OCI-LY7 (cell line): ENCODE results near the gene COL8A1. TPM values are rescaled to one million over a fixed set of nuclear protein-coding genes. Genes with fewer than 3 reads are reported as not detected.

Experiments used
- BruUV-seq: library from RNA; stranded (reverse); fragments of 400-500 nt; replicated peaks from 2 replicates; lab custom pipeline; 2021; lab: Mats Ljungman, UMichigan
- CTCF ChIA-PET: fragments of 300-600 bp; sonication (Branson Sonifier 250); formaldehyde crosslinking; loops from one replicate; lab custom pipeline; 2022; ENCODE audit warnings: antibody characterized with exemption; ENCODE audit not compliant: unreplicated experiment; lab: Charles Lee
- POLR2A ChIA-PET: fragments of 300-600 bp; sonication (Branson Sonifier 250); formaldehyde crosslinking; loops from one replicate; lab custom pipeline; 2022; ENCODE audit warnings: antibody characterized with exemption; lab: Charles Lee
- DNase-seq: peaks from one replicate; pipeline ENCODE4 v3.0.0-alpha.2; 2015; ENCODE audit warnings: low spot score
- H2AFZ ChIP-seq: fragments of 200-600 bp; sonication (generic), shearing (Covaris generic); 2 replicates; pipeline ENCODE4 v1.6.1; 2014; ENCODE audit warnings: mild to moderate bottlenecking, antibody characterized with exemption, low read length, moderate library complexity
- H3K27ac ChIP-seq: fragments of 200-600 bp; sonication (generic); 2 replicates; pipeline ENCODE4 v1.5.1; 2014; ENCODE audit warnings: mixed run types, low read depth, mild to moderate bottlenecking, moderate library complexity, low read length, inconsistent platforms; ENCODE audit not compliant: poor library complexity, severe bottlenecking
- H3K36me3 ChIP-seq: fragments of 200-600 bp; sonication (generic); 2 replicates; pipeline ENCODE4 v1.6.1; 2014; ENCODE audit warnings: mild to moderate bottlenecking, antibody characterized with exemption, low read length, moderate library complexity, mixed read lengths; ENCODE audit not compliant: insufficient read depth
- H3K4me1 ChIP-seq: fragments of 200-600 bp; sonication (generic); 2 replicates; pipeline ENCODE4 v1.5.1; 2014; ENCODE audit warnings: mild to moderate bottlenecking, low read length; ENCODE audit not compliant: insufficient read depth, poor library complexity, severe bottlenecking
- H3K4me2 ChIP-seq: fragments of 200-600 bp; sonication (generic); 2 replicates; pipeline ENCODE4 v1.6.1; 2014; ENCODE audit warnings: mild to moderate bottlenecking, low read length
- H3K4me3 ChIP-seq: fragments of 200-600 bp; sonication (generic); 2 replicates; pipeline ENCODE4 v1.5.1; 2014; ENCODE audit warnings: mild to moderate bottlenecking, low read depth, low read length; ENCODE audit not compliant: poor library complexity, severe bottlenecking
- H3K79me2 ChIP-seq: fragments of 200-600 bp; sonication (generic); 2 replicates; pipeline ENCODE4 v1.6.1; 2016; ENCODE audit warnings: low read depth, mild to moderate bottlenecking, low read length, moderate library complexity, mixed read lengths; ENCODE audit not compliant: insufficient read depth
- H3K9me2 ChIP-seq: fragments of 200-600 bp; sonication (generic); 2 replicates; pipeline ENCODE4 v1.6.1; 2016; ENCODE audit warnings: mild to moderate bottlenecking, low read length, mixed read lengths; ENCODE audit not compliant: insufficient read depth
- H3K9me3 ChIP-seq: fragments of 200-600 bp; sonication (generic); 2 replicates; pipeline ENCODE4 v1.6.1; 2014; ENCODE audit warnings: mild to moderate bottlenecking, mixed run types, low read length, mixed read lengths
- H4K20me1 ChIP-seq: fragments of 200-600 bp; sonication (generic); 2 replicates; pipeline ENCODE4 v1.6.1; 2014; ENCODE audit warnings: mild to moderate bottlenecking, antibody characterized with exemption, low read length, moderate library complexity, mixed read lengths; ENCODE audit not compliant: insufficient read depth
- EZH2phosphoT487 ChIP-seq: fragments of 200-600 bp; sonication (generic); IDR thresholded peaks from 2 replicates; pipeline ENCODE4 v1.6.1; 2018; ENCODE audit warnings: low read depth, borderline replicate concordance, mild to moderate bottlenecking, mixed run types, antibody characterized with exemption, low read length, moderate library complexity, mixed read lengths
- intact Hi-C: fragments of 100-400 bp; cut with micrococcal nuclease; formaldehyde crosslinking; loops from one replicate; pipeline ENCODE4 v1.10.0; 2022; ENCODE audit not compliant: unreplicated experiment
- total RNA-seq, 2 experiments: library from RNA; depleted of rRNA in 1 of 2; stranded (reverse); fragments of >200 nt in 1 of 2; shearing (Covaris generic) in 1 of 2; gene quantifications; 2 replicates each; pipeline ENCODE4 v1.2.3, GENCODE V29; 2014 to 2022
- TF ChIP-seq, protein P1 (sequence below): fragments of 200-600 bp; sonication (generic); conservative IDR thresholded peaks from 2 replicates; pipeline ENCODE4 v1.5.1; 2014; ENCODE audit warnings: mild to moderate bottlenecking, antibody characterized with exemption, low read length, moderate library complexity, mixed read lengths

COL8A1 gene
- total RNA-seq, 2 experiments from 2014 or later: 0.10 TPM; not detected in 1

DNA sequence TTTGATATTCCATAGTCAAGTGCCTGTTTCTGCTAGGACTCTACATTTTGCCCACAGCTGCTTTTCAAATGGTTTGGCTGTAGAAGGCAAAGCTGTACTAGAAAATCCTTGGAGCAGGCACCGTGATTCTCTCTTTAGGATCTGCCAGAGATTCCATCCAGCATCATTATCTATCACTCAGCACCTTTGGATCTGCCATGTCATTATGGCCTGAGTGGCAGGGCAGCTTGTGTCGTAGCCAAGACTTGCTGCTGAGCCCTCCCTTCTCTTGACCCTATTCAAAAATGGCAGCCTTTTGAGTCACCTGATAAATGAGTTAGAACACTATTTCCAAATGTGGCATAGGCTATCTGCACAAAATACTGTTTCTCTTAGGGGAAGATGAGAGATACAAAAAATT, 171.2 kb downstream of the COL8A1 start:
- Histone ChIP-seq H2AFZ (no peak overlapping the region), H3K27ac (no peak overlapping the region), H3K4me1 (no peaks in the 10 kb centered on the region), H3K79me2 (no peaks in the 10 kb centered on the region), H3K4me2 (no peak overlapping the region), H3K36me3 (no peaks in the 10 kb centered on the region), H4K20me1 (no peaks in the 10 kb centered on the region), H3K9me3 (peaks cover 17% of the 10 kb centered on the region; the same call in 1 of the 2 replicates), H3K4me3 (no peak overlapping the region), H3K9me2 (no peaks in the 10 kb centered on the region)
- CTCF ChIA-PET: no interaction called here
- BruUV-seq: no TSS peak
- POLR2A ChIA-PET: interaction anchor here (0.6 to 1.0 kb wide), 2 partner anchors 41 to 1928 kb away, joined by 3 read pairs; no protein-coding TSS in a partner anchor
- no peak for DNase-seq
- intact Hi-C loops: no loop called here
- TF ChIP-seq, protein P1, sequence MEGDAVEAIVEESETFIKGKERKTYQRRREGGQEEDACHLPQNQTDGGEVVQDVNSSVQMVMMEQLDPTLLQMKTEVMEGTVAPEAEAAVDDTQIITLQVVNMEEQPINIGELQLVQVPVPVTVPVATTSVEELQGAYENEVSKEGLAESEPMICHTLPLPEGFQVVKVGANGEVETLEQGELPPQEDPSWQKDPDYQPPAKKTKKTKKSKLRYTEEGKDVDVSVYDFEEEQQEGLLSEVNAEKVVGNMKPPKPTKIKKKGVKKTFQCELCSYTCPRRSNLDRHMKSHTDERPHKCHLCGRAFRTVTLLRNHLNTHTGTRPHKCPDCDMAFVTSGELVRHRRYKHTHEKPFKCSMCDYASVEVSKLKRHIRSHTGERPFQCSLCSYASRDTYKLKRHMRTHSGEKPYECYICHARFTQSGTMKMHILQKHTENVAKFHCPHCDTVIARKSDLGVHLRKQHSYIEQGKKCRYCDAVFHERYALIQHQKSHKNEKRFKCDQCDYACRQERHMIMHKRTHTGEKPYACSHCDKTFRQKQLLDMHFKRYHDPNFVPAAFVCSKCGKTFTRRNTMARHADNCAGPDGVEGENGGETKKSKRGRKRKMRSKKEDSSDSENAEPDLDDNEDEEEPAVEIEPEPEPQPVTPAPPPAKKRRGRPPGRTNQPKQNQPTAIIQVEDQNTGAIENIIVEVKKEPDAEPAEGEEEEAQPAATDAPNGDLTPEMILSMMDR: no peak
- no peak for TF ChIP-seq EZH2phosphoT487

DNA sequence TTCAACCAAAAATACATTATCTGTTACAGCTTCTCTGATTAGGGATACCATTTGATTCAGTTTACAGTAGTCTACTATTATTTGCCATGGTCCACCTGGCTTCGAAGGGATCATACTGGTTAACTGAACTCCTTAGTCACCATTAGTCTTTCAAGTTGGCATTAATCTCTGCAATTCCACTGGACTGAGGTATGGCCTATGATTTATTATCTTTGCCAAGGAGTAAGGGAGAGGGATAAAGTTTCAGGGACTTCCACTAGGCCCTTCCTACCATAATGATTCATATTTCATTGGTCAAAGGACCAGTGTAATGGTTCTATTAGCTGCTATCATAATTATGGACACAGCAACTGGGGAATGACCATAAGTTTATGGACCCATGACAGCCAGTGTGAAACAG, 172.0 kb downstream of the COL8A1 start:
- no peak for DNase-seq
- Histone ChIP-seq H3K27ac (no peak overlapping the region), H3K4me2 (no peak overlapping the region), H2AFZ (no peak overlapping the region), H4K20me1 (no peaks in the 10 kb centered on the region), H3K9me3 (peaks cover 9% of the 10 kb centered on the region; the same call in 1 of the 2 replicates), H3K9me2 (no peaks in the 10 kb centered on the region), H3K36me3 (no peaks in the 10 kb centered on the region), H3K4me1 (no peaks in the 10 kb centered on the region), H3K4me3 (no peak overlapping the region), H3K79me2 (no peaks in the 10 kb centered on the region)
- ChIA-PET CTCF (no interaction called here), POLR2A (no interaction called here)
- intact Hi-C loops: no loop called here
- no peak for TF ChIP-seq EZH2phosphoT487
- TF ChIP-seq, protein P1: no peak
- BruUV-seq: no TSS peak

DNA sequence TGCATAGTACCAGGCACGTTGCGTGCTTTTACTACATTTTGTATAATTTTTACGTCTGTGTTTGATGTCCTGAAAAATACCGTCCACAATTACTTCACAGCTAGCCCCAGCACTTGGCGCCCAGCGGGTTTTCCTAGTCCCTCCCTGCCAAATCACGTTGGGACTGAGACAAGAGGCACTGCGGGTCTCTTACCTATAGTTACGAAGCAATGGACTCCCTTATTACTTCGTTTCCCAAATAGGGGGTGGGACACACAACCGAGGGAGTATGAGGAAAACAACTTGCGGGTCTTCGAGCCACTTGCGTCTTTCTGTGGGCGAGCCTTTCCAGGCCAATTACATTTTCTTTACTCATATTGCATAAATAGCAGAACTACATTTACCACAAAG, 178.6 kb downstream of the COL8A1 start:
- H4K20me1 ChIP-seq: no peaks in the 10 kb centered on the region
- H2AFZ ChIP-seq: peak overlapping the region; percentile 99
- no peaks in the 10 kb centered on the region for H3K9me3 ChIP-seq
- ChIA-PET CTCF (no interaction called here), POLR2A (interaction anchor here (1.2 kb wide), 1 partner anchor 11 kb away, joined by 3 read pairs; no protein-coding TSS in a partner anchor)
- H3K79me2 ChIP-seq: peaks cover 27% of the 10 kb centered on the region; the same call in 1 of the 2 replicates
- BruUV-seq: TSS peak; percentile 97
- intact Hi-C loops: loop anchor here (5.0 kb wide), 1 partner anchor 445 kb away; the partner anchor contains the start of gene TBC1D23
- peaks cover 18% of the 10 kb centered on the region for H3K4me1 ChIP-seq
- peaks cover 6% of the 10 kb centered on the region for H3K36me3 ChIP-seq
- no peak for TF ChIP-seq EZH2phosphoT487
- TF ChIP-seq, protein P1: no peak
- H3K4me2 ChIP-seq: peak overlapping the region; percentile 87
- peak overlapping the region; percentile 36 for H3K27ac ChIP-seq
- H3K9me2 ChIP-seq: no peaks in the 10 kb centered on the region
- no peak for DNase-seq
- H3K4me3 ChIP-seq: peak overlapping the region; percentile 79
